ENCODE measurements around the gene CAPN12.

DNA sequence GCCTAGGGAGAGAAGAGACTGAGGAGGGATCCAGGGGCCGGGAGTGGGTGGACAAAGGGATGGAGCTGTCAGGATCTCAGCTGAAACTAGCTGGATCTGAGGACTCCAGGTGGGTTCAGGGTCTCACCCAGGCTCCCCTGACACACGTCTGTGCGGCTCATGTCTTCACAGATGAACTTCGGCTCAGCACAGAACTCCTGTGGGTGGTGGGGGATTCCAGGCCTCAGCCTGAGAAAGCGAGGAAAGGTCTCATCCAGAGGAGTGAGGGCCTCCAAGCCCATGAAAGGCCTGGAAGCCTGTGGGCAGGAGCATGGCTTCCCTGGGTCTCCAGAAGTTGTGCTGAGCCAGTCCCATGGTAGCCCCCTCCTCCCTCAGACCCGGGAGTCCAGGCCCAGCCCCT is 1.4 kb downstream of the CAPN12 start:
- TF ChIP-seq, protein P1, sequence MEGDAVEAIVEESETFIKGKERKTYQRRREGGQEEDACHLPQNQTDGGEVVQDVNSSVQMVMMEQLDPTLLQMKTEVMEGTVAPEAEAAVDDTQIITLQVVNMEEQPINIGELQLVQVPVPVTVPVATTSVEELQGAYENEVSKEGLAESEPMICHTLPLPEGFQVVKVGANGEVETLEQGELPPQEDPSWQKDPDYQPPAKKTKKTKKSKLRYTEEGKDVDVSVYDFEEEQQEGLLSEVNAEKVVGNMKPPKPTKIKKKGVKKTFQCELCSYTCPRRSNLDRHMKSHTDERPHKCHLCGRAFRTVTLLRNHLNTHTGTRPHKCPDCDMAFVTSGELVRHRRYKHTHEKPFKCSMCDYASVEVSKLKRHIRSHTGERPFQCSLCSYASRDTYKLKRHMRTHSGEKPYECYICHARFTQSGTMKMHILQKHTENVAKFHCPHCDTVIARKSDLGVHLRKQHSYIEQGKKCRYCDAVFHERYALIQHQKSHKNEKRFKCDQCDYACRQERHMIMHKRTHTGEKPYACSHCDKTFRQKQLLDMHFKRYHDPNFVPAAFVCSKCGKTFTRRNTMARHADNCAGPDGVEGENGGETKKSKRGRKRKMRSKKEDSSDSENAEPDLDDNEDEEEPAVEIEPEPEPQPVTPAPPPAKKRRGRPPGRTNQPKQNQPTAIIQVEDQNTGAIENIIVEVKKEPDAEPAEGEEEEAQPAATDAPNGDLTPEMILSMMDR (conservative IDR thresholded peaks at IDR 0.05; ENCODE audit: low read length): no peak
- TF ChIP-seq EZH2phosphoT487 (IDR thresholded peaks at IDR 0.05; ENCODE audit: borderline replicate concordance): no peak
